H9 (cell line): Measurements from ENCODE around the gene PGS1. TPM values are rescaled to one million over a fixed set of nuclear protein-coding genes. Genes with fewer than 3 reads are reported as not detected.

Experiments used
- DNase-seq: peaks from one replicate; pipeline ENCODE4 v3.0.0-alpha.2; 2017
- H2AFZ ChIP-seq: one replicate; pipeline ENCODE4 v1.6.1; 2013; ENCODE audit warnings: mild to moderate bottlenecking, low read length, control low read depth, moderate library complexity
- H2AK5ac ChIP-seq: 2 replicates; pipeline ENCODE4 v1.6.1; 2013; ENCODE audit warnings: low read length, control low read depth, mixed read lengths; ENCODE audit not compliant: insufficient read length
- H2BK120ac ChIP-seq: one replicate; pipeline ENCODE4 v1.6.1; 2013; ENCODE audit warnings: low read depth, mild to moderate bottlenecking, low read length, control low read depth, inconsistent platforms; ENCODE audit not compliant: poor library complexity, severe bottlenecking
- H2BK12ac ChIP-seq: 2 replicates; pipeline ENCODE4 v1.6.1; 2013; ENCODE audit warnings: low read length, control low read depth, mixed read lengths, low read depth; ENCODE audit not compliant: insufficient read length
- H2BK15ac ChIP-seq: 2 replicates; pipeline ENCODE4 v1.6.1; 2013; ENCODE audit warnings: low read depth, low read length, control low read depth
- H2BK20ac ChIP-seq: one replicate; pipeline ENCODE4 v1.6.1; 2013; ENCODE audit warnings: low read depth, mild to moderate bottlenecking, low read length, control low read depth, inconsistent platforms; ENCODE audit not compliant: poor library complexity, severe bottlenecking
- H2BK5ac ChIP-seq: 2 replicates; pipeline ENCODE4 v1.6.1; 2013; ENCODE audit warnings: low read length, control low read depth, mixed read lengths; ENCODE audit not compliant: insufficient read length
- H3K14ac ChIP-seq: 2 replicates; pipeline ENCODE4 v1.6.1; 2013; ENCODE audit warnings: low read length, control low read depth; ENCODE audit not compliant: insufficient read depth
- H3K18ac ChIP-seq: 2 replicates; pipeline ENCODE4 v1.6.1; 2013; ENCODE audit warnings: low read depth, mild to moderate bottlenecking, mixed read lengths, low read length, control low read depth; ENCODE audit not compliant: insufficient read length
- H3K23ac ChIP-seq: 2 replicates; pipeline ENCODE4 v1.6.1; 2013; ENCODE audit warnings: low read length, control low read depth, mixed read lengths, low read depth; ENCODE audit not compliant: insufficient read length
- H3K23me2 ChIP-seq: 2 replicates; pipeline ENCODE4 v1.6.1; 2013; ENCODE audit warnings: low read depth, mild to moderate bottlenecking, mixed read lengths, low read length, control low read depth; ENCODE audit not compliant: insufficient read length, poor library complexity, severe bottlenecking
- H3K27ac ChIP-seq: 2 replicates; pipeline ENCODE4 v1.5.1; 2013; ENCODE audit warnings: low read length, control low read depth, mixed read lengths, low read depth; ENCODE audit not compliant: insufficient read length
- H3K27me3 ChIP-seq: 2 replicates; pipeline ENCODE4 v1.6.1; 2013; ENCODE audit warnings: low read length, control low read depth, inconsistent platforms; ENCODE audit not compliant: insufficient read depth
- H3K4ac ChIP-seq: 2 replicates; pipeline ENCODE4 v1.6.1; 2013; ENCODE audit warnings: low read depth, mild to moderate bottlenecking, control low read depth, inconsistent platforms, low read length, moderate library complexity
- H3K4me1 ChIP-seq: 2 replicates; pipeline ENCODE4 v1.6.1; 2013; ENCODE audit warnings: low read length, control low read depth, inconsistent platforms; ENCODE audit not compliant: insufficient read depth
- H3K4me2 ChIP-seq: 2 replicates; pipeline ENCODE4 v1.6.1; 2013; ENCODE audit warnings: low read length, control low read depth, mixed read lengths; ENCODE audit not compliant: insufficient read length, insufficient read depth
- H3K56ac ChIP-seq: 2 replicates; pipeline ENCODE4 v1.6.1; 2013; ENCODE audit warnings: low read depth, mild to moderate bottlenecking, mixed read lengths, low read length, control low read depth; ENCODE audit not compliant: insufficient read length
- H3K79me1 ChIP-seq: 2 replicates; pipeline ENCODE4 v1.6.1; 2013; ENCODE audit warnings: low read depth, mild to moderate bottlenecking, moderate library complexity, low read length, control low read depth, inconsistent platforms; ENCODE audit not compliant: insufficient read depth, poor library complexity, severe bottlenecking
- H3K79me2 ChIP-seq: 2 replicates; pipeline ENCODE4 v1.6.1; 2013; ENCODE audit warnings: low read length, control low read depth, inconsistent platforms; ENCODE audit not compliant: insufficient read depth
- H3K9ac ChIP-seq: 2 replicates; pipeline ENCODE4 v1.6.1; 2013; ENCODE audit warnings: low read length, control low read depth, mixed read lengths; ENCODE audit not compliant: insufficient read length; ENCODE audit errors: extremely low read depth
- H3K9me3 ChIP-seq: one replicate; pipeline ENCODE4 v1.6.1; 2013; ENCODE audit warnings: low read depth, low read length, inconsistent platforms; ENCODE audit not compliant: control insufficient read depth
- H3T11ph ChIP-seq: one replicate; pipeline ENCODE4 v1.6.1; 2013; ENCODE audit warnings: mild to moderate bottlenecking, low read length, control low read depth, inconsistent platforms
- H4K20me1 ChIP-seq: one replicate; pipeline ENCODE4 v1.6.1; 2013; ENCODE audit not compliant: control insufficient read depth, insufficient read length, insufficient read depth
- H4K5ac ChIP-seq: 2 replicates; pipeline ENCODE4 v1.6.1; 2013; ENCODE audit warnings: low read depth, mild to moderate bottlenecking, mixed read lengths, low read length, control low read depth; ENCODE audit not compliant: insufficient read length
- H4K8ac ChIP-seq: replicated peaks from 2 replicates; pipeline ENCODE4 v1.6.1; 2013; ENCODE audit warnings: low read length, control low read depth, mixed read lengths, low read depth; ENCODE audit not compliant: insufficient read length
- H4K91ac ChIP-seq: 2 replicates; pipeline ENCODE4 v1.6.1; 2013; ENCODE audit warnings: low read depth, mild to moderate bottlenecking, moderate library complexity, mixed read lengths, low read length, control low read depth; ENCODE audit not compliant: insufficient read length
- H3K27ac Mint-ChIP-seq, 3 experiments: 2 replicates in 2 of 3; 3 replicates in 1 of 3; pipeline ENCODE4 v1.8.0; 2020 to 2021; ENCODE audit warnings: mixed read lengths in 3 of 3, mild to moderate bottlenecking in 1 of 3, moderate library complexity in 1 of 3
- H3K27me3 Mint-ChIP-seq: 2 replicates; pipeline ENCODE4 v1.8.0; 2021; ENCODE audit warnings: low read depth, mild to moderate bottlenecking, moderate library complexity, mixed read lengths
- H3K36me3 Mint-ChIP-seq, 3 experiments: 2 replicates in 2 of 3; 3 replicates in 1 of 3; pipeline ENCODE4 v1.8.0; 2020 to 2021; ENCODE audit warnings: low read depth in 3 of 3, mixed read lengths in 3 of 3; ENCODE audit not compliant: insufficient read depth in 1 of 3
- H3K4me1 Mint-ChIP-seq, 2 experiments: 2 replicates each; pipeline ENCODE4 v1.8.0; 2020; ENCODE audit warnings: mixed read lengths in 2 of 2
- H3K4me3 Mint-ChIP-seq, 2 experiments: 2 replicates in 1 of 2; 3 replicates in 1 of 2; pipeline ENCODE4 v1.8.0; 2020 to 2021; ENCODE audit warnings: mild to moderate bottlenecking in 2 of 2, mixed read lengths in 2 of 2, moderate library complexity in 1 of 2
- H3K9me3 Mint-ChIP-seq, 2 experiments: 2 replicates in 1 of 2; 3 replicates in 1 of 2; pipeline ENCODE4 v1.8.0; 2020; ENCODE audit warnings: mild to moderate bottlenecking in 2 of 2, mixed read lengths in 2 of 2, moderate library complexity in 1 of 2
- WGBS: extraction: QIAGEN DNeasy Blood & Tissue Kit; methylation state at CpG from one replicate; pipeline ENCODE4 v1.1.7; 2013; ENCODE audit warnings: missing lambda C conversion rate, low lambda C conversion rate, mixed read lengths; ENCODE audit not compliant: insufficient read length; ENCODE audit errors: extremely low coverage; 5-methylcytosine and 5-hydroxymethylcytosine counted together
- total RNA-seq: library from RNA; stranded (reverse); gene quantifications from 2 replicates; pipeline ENCODE4 v1.2.1, GENCODE V29; 2021
- TF ChIP-seq, protein P1 (sequence below): fragments of 200-600 bp; sonication (generic); conservative IDR thresholded peaks from 3 replicates; pipeline ENCODE4 v1.8.0; 2021; ENCODE audit warnings: antibody characterized with exemption, mild to moderate bottlenecking

PGS1 gene
- total RNA-seq, 1 experiment from 2014 or later: 45.7 TPM

DNA sequence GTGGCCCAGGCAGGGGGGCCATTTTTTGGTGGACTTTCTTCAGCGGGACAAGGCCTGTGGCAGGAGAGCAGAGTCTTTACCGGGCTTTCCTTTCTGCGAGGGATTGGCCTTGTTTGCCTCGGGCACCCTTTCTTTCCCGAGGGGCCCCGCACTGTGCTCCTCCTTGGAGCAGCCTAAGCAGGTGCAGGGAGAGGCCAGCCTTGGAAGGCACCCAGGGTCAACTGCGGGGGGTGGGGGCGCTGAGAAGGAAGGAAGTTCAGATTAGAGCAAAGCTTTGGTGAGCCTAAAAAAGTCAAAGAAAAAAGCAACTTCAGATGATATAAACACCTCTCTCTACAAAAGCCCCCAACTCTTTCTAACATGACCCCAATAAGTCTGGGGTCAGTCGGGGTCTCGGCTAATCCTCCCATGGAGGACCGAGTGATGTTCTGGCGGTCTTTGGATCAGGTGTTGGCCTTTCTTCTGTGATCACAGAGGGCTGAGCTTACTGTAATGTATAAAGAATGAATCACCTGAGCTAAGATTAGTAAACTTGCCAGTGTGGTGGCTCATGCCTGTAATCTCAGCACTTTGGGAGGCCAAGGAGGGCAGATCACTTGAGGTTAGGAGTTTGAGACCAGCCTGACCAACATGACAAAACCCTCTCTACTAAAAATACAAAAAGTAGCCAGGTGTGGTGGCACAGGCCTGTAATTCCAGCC, 63.0 kb downstream of the PGS1 start:
- H2BK120ac ChIP-seq: no peak overlapping the region
- no peak overlapping the region for H2BK12ac ChIP-seq
- H4K5ac ChIP-seq: no peak overlapping the region
- H3T11ph ChIP-seq: no peak overlapping the region
- H4K20me1 ChIP-seq: no peaks in the 10 kb centered on the region
- H3K23ac ChIP-seq: no peak overlapping the region
- H3K27me3 ChIP-seq: no peaks in the 10 kb centered on the region
- no peaks in the 10 kb centered on the region for H3K4me1 ChIP-seq
- H3K23me2 ChIP-seq: no peaks in the 10 kb centered on the region
- H2BK15ac ChIP-seq: no peak overlapping the region
- H3K14ac ChIP-seq: no peak overlapping the region
- DNase-seq: no peak
- H4K91ac ChIP-seq: no peak overlapping the region
- H3K18ac ChIP-seq: no peak overlapping the region
- no peak overlapping the region for H3K9ac ChIP-seq
- H3K56ac ChIP-seq: no peak overlapping the region
- H3K79me2 ChIP-seq: no peaks in the 10 kb centered on the region
- H4K8ac ChIP-seq: no peak overlapping the region
- H3K27me3 Mint-ChIP-seq: peaks cover 1% of the 10 kb centered on the region; the same call in 1 of the 2 replicates
- H3K36me3 Mint-ChIP-seq: peaks cover 0 to 6% (median 0%) of the 10 kb centered on the region in 3 experiments; a peak in 2 of 7 replicates
- no peak overlapping the region for H2BK5ac ChIP-seq
- no peak overlapping the region for H3K4ac ChIP-seq
- peaks cover 10 to 13% of the 10 kb centered on the region in 2 experiments; a peak in 4 of 5 replicates for H3K9me3 Mint-ChIP-seq
- no peak overlapping the region for H2BK20ac ChIP-seq
- no peak overlapping the region; a peak in 1 of 7 replicates for H3K27ac Mint-ChIP-seq
- H3K9me3 ChIP-seq: no peaks in the 10 kb centered on the region
- no peak overlapping the region for H3K4me2 ChIP-seq
- no CpG with 5 or more reads among the region's 12 CpGs for WGBS
- no peak overlapping the region for H3K4me3 Mint-ChIP-seq
- no peaks in the 10 kb centered on the region for H3K4me1 Mint-ChIP-seq
- H3K27ac ChIP-seq: no peak overlapping the region
- no peak overlapping the region for H2AK5ac ChIP-seq
- H3K79me1 ChIP-seq: no peaks in the 10 kb centered on the region
- no peak overlapping the region for H2AFZ ChIP-seq
- TF ChIP-seq, protein P1, sequence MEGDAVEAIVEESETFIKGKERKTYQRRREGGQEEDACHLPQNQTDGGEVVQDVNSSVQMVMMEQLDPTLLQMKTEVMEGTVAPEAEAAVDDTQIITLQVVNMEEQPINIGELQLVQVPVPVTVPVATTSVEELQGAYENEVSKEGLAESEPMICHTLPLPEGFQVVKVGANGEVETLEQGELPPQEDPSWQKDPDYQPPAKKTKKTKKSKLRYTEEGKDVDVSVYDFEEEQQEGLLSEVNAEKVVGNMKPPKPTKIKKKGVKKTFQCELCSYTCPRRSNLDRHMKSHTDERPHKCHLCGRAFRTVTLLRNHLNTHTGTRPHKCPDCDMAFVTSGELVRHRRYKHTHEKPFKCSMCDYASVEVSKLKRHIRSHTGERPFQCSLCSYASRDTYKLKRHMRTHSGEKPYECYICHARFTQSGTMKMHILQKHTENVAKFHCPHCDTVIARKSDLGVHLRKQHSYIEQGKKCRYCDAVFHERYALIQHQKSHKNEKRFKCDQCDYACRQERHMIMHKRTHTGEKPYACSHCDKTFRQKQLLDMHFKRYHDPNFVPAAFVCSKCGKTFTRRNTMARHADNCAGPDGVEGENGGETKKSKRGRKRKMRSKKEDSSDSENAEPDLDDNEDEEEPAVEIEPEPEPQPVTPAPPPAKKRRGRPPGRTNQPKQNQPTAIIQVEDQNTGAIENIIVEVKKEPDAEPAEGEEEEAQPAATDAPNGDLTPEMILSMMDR: no peak
